Activated CD8-positive, alpha-beta T cell treated with anti-CD3 and anti-CD28 coated beads for 36 hours (primary cell): ENCODE measurements around the gene TAGLN2. TPM values are rescaled to one million over a fixed set of nuclear protein-coding genes. Genes with fewer than 3 reads are reported as not detected.
A peak's percentile ranks its signal among the peaks of the same experiment; 100 is the strongest.

Experiments
- ATAC-seq: fragments of 200-7000 bp; cut with Tn5 transposase; one replicate; pipeline ENCODE4 v1.10.0; 2021; ENCODE audit warnings: mild to moderate bottlenecking, moderate library complexity
- CTCF ChIA-PET: fragments of 350-600 bp; sonication (Branson Sonifier 250); formaldehyde crosslinking; loops from one replicate; lab custom pipeline; 2021; ENCODE audit warnings: antibody characterized with exemption; lab: Charles Lee
- POLR2A ChIA-PET: fragments of 350-600 bp; sonication (Branson Sonifier 250); formaldehyde crosslinking; loops from one replicate; lab custom pipeline; 2021; ENCODE audit warnings: antibody characterized with exemption; lab: Charles Lee
- DNase-seq: peaks from one replicate; pipeline ENCODE4 v3.0.0-alpha.2; 2020
- H3K27ac Mint-ChIP-seq: one replicate; pipeline ENCODE4 v1.8.0; 2021; ENCODE audit warnings: mild to moderate bottlenecking, mixed read lengths
- H3K27me3 Mint-ChIP-seq: one replicate; pipeline ENCODE4 v1.8.0; 2021; ENCODE audit warnings: mixed read lengths
- H3K36me3 Mint-ChIP-seq: one replicate; pipeline ENCODE4 v1.8.0; 2021; ENCODE audit warnings: low read depth, mixed read lengths
- H3K4me1 Mint-ChIP-seq: one replicate; pipeline ENCODE4 v1.8.0; 2021; ENCODE audit warnings: low read depth, mixed read lengths
- H3K4me3 Mint-ChIP-seq: one replicate; pipeline ENCODE4 v1.8.0; 2021; ENCODE audit warnings: mild to moderate bottlenecking, moderate library complexity, mixed read lengths
- H3K9me3 Mint-ChIP-seq: one replicate; pipeline ENCODE4 v1.8.0; 2021; ENCODE audit warnings: mixed read lengths
- CTCF ChIP-seq: fragments of 200-600 bp; IDR thresholded peaks from one replicate; pipeline ENCODE4 v1.8.0; 2022; ENCODE audit warnings: antibody characterized with exemption, mild to moderate bottlenecking
- intact Hi-C: fragments of 100-400 bp; cut with micrococcal nuclease; formaldehyde crosslinking; loops from one replicate; pipeline ENCODE4 v1.10.0; 2022
- total RNA-seq, 2 experiments: library from RNA; stranded (reverse); gene quantifications; one replicate each; pipeline ENCODE4 v1.2.3, GENCODE V29; 2021

TAGLN2 gene
- 100 to 1,000 TPM; 475 to 482 TPM for total RNA-seq

GRCh38 chr1:159924791-159925718, at the start of gene TAGLN2:
TSS of gene TAGLN2 (minus strand) at chr1:159925507. CDS start at chr1:159920509, 4,998 bp downstream.
- H3K27ac Mint-ChIP-seq = peak within 1 kb of the TSS; percentile 98
- peaks cover 51% of the 10 kb centered on the region for H3K4me1 Mint-ChIP-seq
- DNase-seq = peak; percentile 94
- CTCF ChIA-PET = interaction anchor here (1.2 to 21.5 kb wide), 6 partner anchors 11 to 268 kb away, joined by 3 to 374 read pairs (median 4); no protein-coding TSS in a partner anchor
- peak within 1 kb of the TSS; percentile 92 for H3K4me3 Mint-ChIP-seq
- ATAC-seq = peak; percentile 74
- no peaks in the 10 kb centered on the region for H3K27me3 Mint-ChIP-seq
- peaks cover 41% of the 10 kb centered on the region for H3K36me3 Mint-ChIP-seq
- POLR2A ChIA-PET = interaction anchor here (0.7 to 4.7 kb wide), 26 partner anchors 8 to 927 kb away, joined by 3 to 56 read pairs (median 4); partner anchors contain the start of genes DUSP23, IFI16, IGSF8 and PIGM
- no peak for TF ChIP-seq CTCF
- intact Hi-C loops = no loop called here
- no peaks in the 10 kb centered on the region for H3K9me3 Mint-ChIP-seq

GRCh38 chr1:159974350-159974965, 49.2 kb upstream of the TAGLN2 start:
- TF ChIP-seq CTCF = no peak
- Mint-ChIP-seq H3K27ac (no peak overlapping the region), H3K4me1 (no peaks in the 10 kb centered on the region), H3K4me3 (no peak overlapping the region), H3K9me3 (no peaks in the 10 kb centered on the region), H3K36me3 (no peaks in the 10 kb centered on the region), H3K27me3 (peaks cover 13% of the 10 kb centered on the region)
- ATAC-seq (no peak), DNase-seq (no peak)
- intact Hi-C loops = no loop called here
- CTCF ChIA-PET = interaction anchor here (3.4 kb wide), 1 partner anchor 33 kb away, joined by 18 read pairs; no protein-coding TSS in a partner anchor
- POLR2A ChIA-PET = no interaction called here

- ATAC-seq = no peak
These were observed 48.1 kb upstream of the TAGLN2 start for GRCh38 chr1:159973350-159973940.

GRCh38 chr1:159972443-159973205, 47.3 kb upstream of the TAGLN2 start:
- ATAC-seq = no peak
- POLR2A ChIA-PET = no interaction called here
- intact Hi-C loops = no loop called here

More at GRCh38 chr1:159973350-159973940, 48.1 kb upstream of the TAGLN2 start:
- intact Hi-C loops = no loop called here
- ChIA-PET POLR2A (no interaction called here), CTCF (interaction anchor here (3.4 kb wide), 1 partner anchor 34 kb away, joined by 18 read pairs; no protein-coding TSS in a partner anchor)
- no peak for TF ChIP-seq CTCF
- Mint-ChIP-seq H3K27me3 (peaks cover 8% of the 10 kb centered on the region), H3K4me1 (no peaks in the 10 kb centered on the region), H3K9me3 (no peaks in the 10 kb centered on the region), H3K4me3 (no peak overlapping the region), H3K27ac (no peak overlapping the region), H3K36me3 (no peaks in the 10 kb centered on the region)
- DNase-seq = no peak

More at GRCh38 chr1:159972443-159973205, 47.3 kb upstream of the TAGLN2 start:
- no peaks in the 10 kb centered on the region for H3K4me1 Mint-ChIP-seq
- H3K27me3 Mint-ChIP-seq = peaks cover 13% of the 10 kb centered on the region
- H3K27ac Mint-ChIP-seq = no peak overlapping the region
- TF ChIP-seq CTCF = no peak
- DNase-seq = no peak
- no peak overlapping the region for H3K4me3 Mint-ChIP-seq
- H3K36me3 Mint-ChIP-seq = no peaks in the 10 kb centered on the region
- no peaks in the 10 kb centered on the region for H3K9me3 Mint-ChIP-seq
- CTCF ChIA-PET = interaction anchor here (3.4 kb wide), 1 partner anchor 34 kb away, joined by 18 read pairs; no protein-coding TSS in a partner anchor
